Measurements from ENCODE around the gene ABCA7.
A peak's percentile ranks its signal among the peaks of the same experiment; 100 is the strongest.

Gene ABCA7

DNA sequence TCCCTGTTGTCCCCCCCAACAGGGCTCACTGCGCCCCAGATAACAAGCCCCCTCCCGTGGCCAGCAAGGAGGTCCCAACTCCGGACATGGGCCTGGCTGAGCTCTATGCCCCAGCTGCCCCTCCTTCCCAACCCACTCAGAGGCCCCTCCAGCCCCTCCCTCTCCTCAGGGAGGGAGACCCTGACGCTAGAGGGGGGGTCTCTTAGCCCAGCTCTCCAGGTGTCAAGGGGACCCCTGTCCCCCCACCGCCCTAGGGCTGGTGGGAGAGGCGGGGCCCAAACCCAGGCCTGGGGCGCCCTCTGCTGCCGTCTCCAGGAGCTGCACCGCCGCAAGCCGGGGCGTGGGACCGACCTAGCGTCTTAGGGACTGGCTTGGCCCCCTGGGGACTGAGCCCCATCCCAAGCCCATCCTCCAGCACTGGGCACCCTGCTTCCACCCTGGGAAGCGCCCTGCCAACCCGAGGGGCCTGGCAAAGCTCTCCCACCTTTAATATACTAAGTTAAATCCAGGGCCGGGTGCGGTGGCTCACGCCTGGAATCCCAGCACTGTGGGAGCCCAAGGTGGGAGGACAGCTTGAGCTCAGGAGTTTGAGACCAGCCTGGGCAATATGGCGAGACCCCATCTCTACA is 38.3 kb upstream of the ABCA7 start:
- peak; percentile 37 to 76 (median 58) for DNase-seq (ENCODE audit: low read depth in 2 of 3, low spot score in 1 of 3)

DNA sequence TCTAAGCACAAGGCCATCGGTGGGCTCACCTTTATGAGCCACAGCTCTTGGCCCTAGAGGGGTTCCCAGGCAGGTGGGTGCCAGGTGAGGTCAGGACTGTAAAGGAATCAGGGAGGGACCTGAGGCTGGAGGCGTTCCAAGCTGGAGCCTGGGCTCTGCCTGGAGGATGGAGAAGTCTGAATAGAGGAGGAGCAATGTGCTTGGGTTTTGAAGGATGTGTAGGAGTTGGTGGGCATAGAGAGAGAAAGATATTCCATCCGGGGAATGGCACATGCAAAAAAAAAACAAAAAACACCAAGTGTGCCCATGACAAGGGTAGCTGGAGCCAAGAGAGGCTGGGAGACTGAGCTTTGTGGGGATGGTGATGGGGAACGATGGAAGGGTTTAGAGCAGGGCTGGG is 37.3 kb upstream of the ABCA7 start:
- no peak for DNase-seq (ENCODE audit: low read depth in 2 of 3, low spot score in 1 of 3)

DNA sequence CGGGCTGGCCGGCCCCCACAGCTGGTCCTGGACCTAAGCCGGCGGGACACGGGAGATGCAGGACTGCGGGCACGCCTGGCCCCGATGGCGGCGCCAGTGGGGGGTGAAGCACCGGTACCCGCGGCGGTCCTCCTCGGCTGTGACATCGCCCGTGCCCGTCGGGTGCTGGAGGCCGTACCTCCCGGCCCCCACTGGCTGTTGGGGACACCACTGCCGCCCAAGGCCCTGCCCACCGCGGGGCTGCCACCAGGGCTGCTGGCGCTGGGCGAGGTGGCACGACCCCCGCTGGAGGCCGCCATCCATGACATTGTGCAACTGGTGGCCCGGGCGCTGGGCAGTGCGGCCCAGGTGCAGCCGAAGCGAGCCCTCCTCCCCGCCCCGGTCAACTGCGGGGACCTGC is 36.6 kb upstream of the ABCA7 start:
- no peak for DNase-seq (ENCODE audit: low read depth in 2 of 3, low spot score in 1 of 3)

GRCh38 chr19:1004204-1004802 is 35.6 kb upstream of the ABCA7 start:
- DNase-seq (ENCODE audit: low read depth in 2 of 3, low spot score in 1 of 3), result no peak

GRCh38 chr19:1004803-1005664 is 34.9 kb upstream of the ABCA7 start:
- DNase-seq (ENCODE audit: low read depth in 2 of 3, low spot score in 1 of 3), result no peak

- DNase-seq (ENCODE audit: low read depth in 2 of 3, low spot score in 1 of 3), result no peak
Observed at GRCh38 chr19:1006711-1007398, 33.1 kb upstream of the ABCA7 start.

DNA sequence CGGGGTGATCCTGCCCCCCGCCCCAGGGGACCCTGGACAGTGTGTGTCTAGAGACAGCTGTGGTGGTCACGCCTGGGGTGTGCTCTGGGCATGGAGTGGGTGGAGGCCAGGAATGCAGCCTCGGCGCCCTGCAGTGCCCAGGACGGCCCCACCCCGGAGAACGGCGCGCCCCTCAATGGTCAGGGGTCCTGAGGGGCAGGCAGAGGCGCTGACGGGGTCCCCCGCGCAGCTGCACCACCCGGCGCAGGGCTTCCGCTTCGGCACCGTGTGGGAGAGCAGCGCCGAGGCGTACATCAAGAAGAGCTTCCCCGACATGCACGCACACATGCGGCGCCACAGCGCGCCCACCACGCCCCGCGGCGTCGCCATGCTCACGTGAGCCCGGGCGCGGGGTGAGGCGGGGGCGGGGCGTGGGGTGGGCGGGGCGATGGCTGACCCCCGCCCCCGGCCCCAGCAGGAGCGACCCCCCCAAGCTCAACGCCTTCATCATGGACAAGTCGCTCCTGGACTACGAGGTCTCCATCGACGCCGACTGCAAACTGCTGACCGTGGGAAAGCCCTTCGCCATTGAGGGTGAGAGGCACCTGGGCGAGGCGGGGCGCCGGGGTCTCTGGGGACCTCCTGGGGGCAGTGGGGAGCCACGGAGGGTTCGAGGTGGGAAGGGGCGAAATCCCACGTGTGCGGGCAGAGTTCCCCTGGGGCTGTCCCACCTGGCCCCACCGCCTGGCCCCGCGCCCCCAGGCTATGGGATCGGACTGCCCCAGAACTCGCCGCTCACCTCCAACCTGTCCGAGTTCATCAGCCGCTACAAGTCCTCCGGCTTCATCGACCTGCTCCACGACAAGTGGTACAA is 32.3 kb upstream of the ABCA7 start:
- DNase-seq (ENCODE audit: low read depth in 2 of 3, low spot score in 1 of 3), result no peak

- no peak for DNase-seq (ENCODE audit: low read depth in 2 of 3, low spot score in 1 of 3)
Observed at GRCh38 chr19:1008268-1009040, 31.5 kb upstream of the ABCA7 start.

- no peak for DNase-seq (ENCODE audit: low read depth in 2 of 3, low spot score in 1 of 3)
Observed at GRCh38 chr19:1009041-1009980, 30.6 kb upstream of the ABCA7 start.

- no peak for DNase-seq (ENCODE audit: low read depth in 2 of 3, low spot score in 1 of 3)
Observed at GRCh38 chr19:1009981-1010538, 29.8 kb upstream of the ABCA7 start.

- no peak for DNase-seq (ENCODE audit: low read depth in 2 of 3, low spot score in 1 of 3)
Observed at GRCh38 chr19:1010586-1011510, 29.1 kb upstream of the ABCA7 start.

DNA sequence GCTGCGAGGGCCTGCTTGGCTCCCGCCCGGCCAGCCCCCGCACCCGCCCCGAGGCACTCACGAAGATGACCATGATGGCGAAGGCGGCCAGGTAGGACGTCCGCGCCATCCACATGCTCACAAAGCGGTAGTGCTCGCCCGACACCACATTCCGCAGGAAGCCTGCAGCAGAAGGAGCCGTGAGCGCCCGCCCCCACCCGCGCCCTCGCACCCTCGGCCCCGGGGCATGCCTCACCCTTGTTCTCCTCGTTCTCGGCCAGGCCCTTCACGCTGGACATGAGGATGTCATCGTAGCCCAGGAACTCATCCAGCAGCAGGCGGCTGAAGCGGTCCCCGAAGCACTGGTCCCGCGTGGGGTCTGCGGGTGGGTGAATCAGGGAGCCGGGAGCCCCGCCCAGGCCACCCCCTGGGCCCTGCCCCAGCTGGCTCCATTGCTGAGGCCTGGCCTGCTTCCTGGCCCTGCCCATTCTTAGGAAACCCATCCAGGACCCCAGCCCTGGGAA is 28.0 kb upstream of the ABCA7 start:
- DNase-seq (ENCODE audit: low read depth in 2 of 3, low spot score in 1 of 3), result no peak

DNA sequence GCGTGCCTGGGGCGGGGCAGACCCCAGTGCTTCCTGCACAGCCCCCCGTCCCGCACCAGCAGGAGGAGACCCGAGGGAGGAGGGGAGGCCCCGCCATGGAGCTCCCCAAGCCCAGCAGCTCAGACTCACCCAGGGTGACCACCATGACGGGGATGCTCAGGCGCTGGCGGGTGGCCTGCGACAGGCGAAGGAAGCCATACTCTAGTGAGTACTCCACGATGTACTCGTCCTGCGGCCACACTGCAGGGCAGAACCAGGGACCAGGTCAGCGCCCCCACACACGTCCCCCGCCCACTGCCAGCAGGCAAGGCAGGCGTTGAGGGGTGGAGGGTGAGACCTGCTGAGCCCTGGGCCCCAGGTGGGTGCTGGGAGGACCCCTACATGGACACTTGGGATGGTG is 27.6 kb upstream of the ABCA7 start:
- DNase-seq (ENCODE audit: low read depth in 2 of 3, low spot score in 1 of 3), result no peak

DNA sequence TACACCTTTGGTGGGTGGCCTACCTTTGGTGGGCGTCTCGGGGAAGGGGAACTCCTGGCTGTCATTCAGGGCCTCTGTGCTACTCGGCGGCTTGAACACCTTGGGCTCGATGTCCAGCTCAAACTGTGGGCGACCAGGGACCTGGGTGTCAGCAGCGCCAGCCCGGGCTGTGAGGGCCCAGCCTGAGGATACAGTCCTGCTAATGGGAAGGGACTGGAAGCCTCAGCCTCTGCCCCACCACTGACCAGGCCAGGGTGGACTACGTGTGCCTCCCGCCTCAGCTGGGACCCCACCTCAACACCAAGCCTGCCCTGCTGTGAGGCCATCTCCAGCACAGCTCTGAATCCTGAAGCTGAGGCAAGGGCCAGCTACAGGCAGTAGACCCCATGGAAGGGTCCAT is 26.7 kb upstream of the ABCA7 start:
- DNase-seq (ENCODE audit: low read depth in 2 of 3, low spot score in 1 of 3), result no peak

DNA sequence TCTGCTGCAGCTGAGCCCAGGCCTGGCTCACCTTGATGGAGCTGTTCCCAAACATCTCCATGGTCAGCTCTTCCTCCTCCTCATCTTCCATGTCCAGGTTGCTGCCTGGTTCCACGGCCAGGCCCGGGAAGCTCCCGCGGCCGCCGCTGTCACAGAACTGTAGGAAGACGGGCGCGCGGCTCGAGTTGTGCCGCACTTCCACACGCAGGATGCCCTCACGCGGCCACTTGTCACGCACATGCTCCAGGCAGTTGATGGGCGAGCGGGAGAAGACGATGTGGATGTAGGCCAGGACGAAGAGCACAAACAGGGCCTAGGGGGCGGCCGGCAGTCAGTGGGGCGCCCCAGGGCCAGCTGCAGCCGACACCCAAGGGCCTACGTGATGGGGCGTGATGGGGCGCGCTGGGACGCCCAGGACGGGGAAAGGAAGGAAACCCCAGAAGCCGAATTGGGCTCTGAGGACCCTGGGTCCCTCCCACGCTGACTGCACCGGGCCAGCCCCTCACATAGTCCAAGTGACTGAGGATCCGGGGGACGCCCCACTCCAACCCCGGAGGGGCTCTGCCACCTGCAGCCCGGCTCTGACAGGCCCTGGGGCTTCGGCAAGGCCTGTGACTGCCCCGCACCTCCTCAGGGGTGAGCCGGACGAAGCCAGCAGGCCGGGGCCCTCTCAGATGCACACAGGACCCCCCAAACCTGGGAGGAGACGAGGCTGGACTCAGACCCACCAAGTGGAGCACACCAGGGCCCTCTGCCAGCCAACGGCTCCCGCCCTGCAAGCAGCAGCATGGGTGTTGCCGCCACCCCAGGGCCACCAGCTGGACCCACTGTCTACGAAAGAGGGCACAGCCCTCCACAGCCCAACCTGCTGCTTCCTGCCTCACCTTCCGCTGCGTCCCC is 25.5 kb upstream of the ABCA7 start:
- DNase-seq (ENCODE audit: low read depth in 2 of 3, low spot score in 1 of 3), result no peak

GRCh38 chr19:1015061-1015781 is 24.7 kb upstream of the ABCA7 start:
- DNase-seq (ENCODE audit: low read depth in 2 of 3, low spot score in 1 of 3), result no peak

Data from stimulated activated CD4-positive, alpha-beta T cell treated with anti-CD3 and anti-CD28 coated beads, Interleukin-12 subunit alpha, Interleukin-12 subunit beta, amount 100 ng/mL, for 48 hours (primary cell).